ES-I3 (cell line): Measurements from ENCODE around the gene ATXN1.

Experiments used
- H3K36me3 ChIP-seq: 2 replicates; pipeline ENCODE4 v1.6.1; 2013; ENCODE audit warnings: mild to moderate bottlenecking, low read length, control low read depth, moderate library complexity; ENCODE audit not compliant: insufficient read depth
- H3K4me1 ChIP-seq: 2 replicates; pipeline ENCODE4 v1.6.1; 2013; ENCODE audit warnings: mild to moderate bottlenecking, control low read depth, low read length; ENCODE audit not compliant: insufficient read depth
- H3K9ac ChIP-seq: 2 replicates; pipeline ENCODE4 v1.6.1; 2013; ENCODE audit warnings: low read depth, mild to moderate bottlenecking, low read length, moderate library complexity
- H3K9me3 ChIP-seq: 2 replicates; pipeline ENCODE4 v1.6.1; 2013; ENCODE audit warnings: mild to moderate bottlenecking, low read length, moderate library complexity; ENCODE audit not compliant: control insufficient read depth, insufficient read depth

The ATXN1 gene

GRCh38 chr6:16374461-16375200, 386.6 kb downstream of the ATXN1 start:
- Histone ChIP-seq H3K4me1 (no peaks in the 10 kb centered on the region; the same call in 1 of the 2 replicates), H3K9ac (no peak overlapping the region), H3K36me3 (no peaks in the 10 kb centered on the region), H3K9me3 (no peaks in the 10 kb centered on the region)

- H3K9ac ChIP-seq = no peak overlapping the region
- no peaks in the 10 kb centered on the region for H3K36me3 ChIP-seq
- H3K9me3 ChIP-seq = no peaks in the 10 kb centered on the region
- no peaks in the 10 kb centered on the region; the same call in 1 of the 2 replicates for H3K4me1 ChIP-seq
Measured at GRCh38 chr6:16374016-16374415, 387.2 kb downstream of the ATXN1 start.

- Histone ChIP-seq H3K36me3 (no peaks in the 10 kb centered on the region), H3K9ac (no peak overlapping the region), H3K4me1 (no peaks in the 10 kb centered on the region; the same call in 1 of the 2 replicates), H3K9me3 (no peaks in the 10 kb centered on the region)
Measured at GRCh38 chr6:16372029-16372776, 389.1 kb downstream of the ATXN1 start.

- no peaks in the 10 kb centered on the region for H3K9me3 ChIP-seq
- H3K36me3 ChIP-seq = no peaks in the 10 kb centered on the region
- no peaks in the 10 kb centered on the region; the same call in 1 of the 2 replicates for H3K4me1 ChIP-seq
Measured at GRCh38 chr6:16371401-16371800, 389.9 kb downstream of the ATXN1 start.

GRCh38 chr6:16370943-16371342, 390.3 kb downstream of the ATXN1 start:
- Histone ChIP-seq H3K36me3 (no peaks in the 10 kb centered on the region), H3K4me1 (no peaks in the 10 kb centered on the region; the same call in 1 of the 2 replicates), H3K9ac (no peak overlapping the region), H3K9me3 (no peaks in the 10 kb centered on the region)

More at GRCh38 chr6:16371401-16371800, 389.9 kb downstream of the ATXN1 start:
- no peak overlapping the region for H3K9ac ChIP-seq

GRCh38 chr6:16369989-16370388, 391.3 kb downstream of the ATXN1 start:
- Histone ChIP-seq H3K36me3 (no peaks in the 10 kb centered on the region), H3K9me3 (no peaks in the 10 kb centered on the region), H3K4me1 (no peaks in the 10 kb centered on the region; the same call in 1 of the 2 replicates), H3K9ac (no peak overlapping the region)

- H3K9me3 ChIP-seq = no peaks in the 10 kb centered on the region
- no peak overlapping the region for H3K9ac ChIP-seq
- no peaks in the 10 kb centered on the region for H3K36me3 ChIP-seq
- no peaks in the 10 kb centered on the region for H3K4me1 ChIP-seq
Measured at GRCh38 chr6:16369140-16369745, 392.0 kb downstream of the ATXN1 start.

GRCh38 chr6:16367571-16367970, 393.7 kb downstream of the ATXN1 start:
- H3K4me1 ChIP-seq = no peaks in the 10 kb centered on the region
- H3K9ac ChIP-seq = no peak overlapping the region
- H3K36me3 ChIP-seq = no peaks in the 10 kb centered on the region
- no peaks in the 10 kb centered on the region for H3K9me3 ChIP-seq

GRCh38 chr6:16363749-16364148, 397.5 kb downstream of the ATXN1 start:
- H3K9me3 ChIP-seq = no peaks in the 10 kb centered on the region
- no peak overlapping the region for H3K9ac ChIP-seq
- no peaks in the 10 kb centered on the region for H3K4me1 ChIP-seq
- no peaks in the 10 kb centered on the region for H3K36me3 ChIP-seq

- Histone ChIP-seq H3K4me1 (no peaks in the 10 kb centered on the region), H3K36me3 (no peaks in the 10 kb centered on the region), H3K9ac (no peak overlapping the region), H3K9me3 (no peaks in the 10 kb centered on the region)
Measured at GRCh38 chr6:16362819-16363589, 398.3 kb downstream of the ATXN1 start.

GRCh38 chr6:16362296-16362695, 399.0 kb downstream of the ATXN1 start:
- H3K4me1 ChIP-seq = no peaks in the 10 kb centered on the region
- no peaks in the 10 kb centered on the region for H3K36me3 ChIP-seq
- H3K9ac ChIP-seq = no peak overlapping the region
- no peaks in the 10 kb centered on the region for H3K9me3 ChIP-seq

GRCh38 chr6:16361861-16362260, 399.4 kb downstream of the ATXN1 start:
- no peak overlapping the region for H3K9ac ChIP-seq
- H3K36me3 ChIP-seq = no peaks in the 10 kb centered on the region
- H3K4me1 ChIP-seq = no peaks in the 10 kb centered on the region
- no peaks in the 10 kb centered on the region for H3K9me3 ChIP-seq

GRCh38 chr6:16361121-16361520, 400.1 kb downstream of the ATXN1 start:
- no peak overlapping the region for H3K9ac ChIP-seq
- H3K4me1 ChIP-seq = peaks cover 4% of the 10 kb centered on the region; the same call in 1 of the 2 replicates
- H3K36me3 ChIP-seq = no peaks in the 10 kb centered on the region
- H3K9me3 ChIP-seq = no peaks in the 10 kb centered on the region

- peaks cover 8% of the 10 kb centered on the region for H3K4me1 ChIP-seq
- no peaks in the 10 kb centered on the region for H3K36me3 ChIP-seq
- no peak overlapping the region for H3K9ac ChIP-seq
- no peaks in the 10 kb centered on the region for H3K9me3 ChIP-seq
Measured at GRCh38 chr6:16360365-16360764, 400.9 kb downstream of the ATXN1 start.
